Kidney glomerular epithelial cell (primary cell): ENCODE measurements around the gene ZCRB1.
A peak's percentile ranks its signal among the peaks of the same experiment; 100 is the strongest.

Experiments
- DNase-seq: peaks from one replicate; lab custom pipeline; 2025; lab: John Stamatoyannopoulos, UW

ZCRB1 gene

DNA sequence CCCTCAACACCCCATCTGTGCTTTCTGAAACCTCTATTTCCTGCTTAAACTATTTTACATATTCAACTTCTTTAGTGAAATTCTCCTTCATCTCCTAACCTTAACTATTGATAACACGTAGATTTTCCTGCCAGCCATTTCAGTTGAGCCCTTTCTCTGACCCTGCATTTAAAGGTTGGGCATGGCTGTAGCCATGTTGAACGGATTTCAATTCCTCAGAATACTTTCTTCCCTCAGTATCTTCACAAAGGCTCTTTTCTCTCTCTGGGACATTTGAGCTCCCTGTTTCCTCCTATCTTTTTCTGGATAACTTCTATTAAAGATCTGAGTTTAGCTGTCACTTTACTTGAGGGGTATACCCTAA, 1.3 kb upstream of the ZCRB1 start:
- no peak for DNase-seq

DNA sequence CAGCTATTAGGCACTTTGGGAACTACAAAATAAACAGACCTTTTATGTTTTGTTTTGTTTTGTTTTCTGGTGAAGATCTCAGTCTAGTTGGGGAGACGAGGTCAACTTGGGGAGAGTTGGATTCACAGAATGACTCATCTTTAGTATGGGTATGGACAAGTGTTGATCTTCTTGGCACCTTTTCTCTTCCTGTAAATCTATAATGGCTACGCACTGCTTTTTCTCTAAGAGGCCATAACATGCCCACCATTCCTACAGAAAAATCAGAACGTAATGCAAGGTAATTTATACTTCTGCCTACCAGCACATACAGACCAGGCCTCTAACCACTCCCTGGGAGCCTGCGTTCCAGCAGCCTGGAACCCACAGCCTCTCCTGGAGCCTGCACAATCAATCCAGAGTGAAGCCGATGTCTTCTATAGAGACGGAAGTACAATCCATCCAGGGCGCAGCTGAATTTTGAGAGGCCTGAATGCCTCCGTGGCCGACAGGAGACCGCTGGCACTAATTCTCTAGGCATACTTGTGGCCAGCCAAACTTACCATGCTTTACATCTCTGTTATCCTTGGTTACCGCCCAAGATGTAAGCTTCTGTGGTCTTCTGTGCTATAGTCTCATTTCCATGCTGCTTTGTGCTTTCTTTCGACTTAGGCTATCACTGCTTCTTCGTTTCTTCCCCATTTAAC, 790 bp upstream of the ZCRB1 start:
- peak; percentile 24 for DNase-seq

DNA sequence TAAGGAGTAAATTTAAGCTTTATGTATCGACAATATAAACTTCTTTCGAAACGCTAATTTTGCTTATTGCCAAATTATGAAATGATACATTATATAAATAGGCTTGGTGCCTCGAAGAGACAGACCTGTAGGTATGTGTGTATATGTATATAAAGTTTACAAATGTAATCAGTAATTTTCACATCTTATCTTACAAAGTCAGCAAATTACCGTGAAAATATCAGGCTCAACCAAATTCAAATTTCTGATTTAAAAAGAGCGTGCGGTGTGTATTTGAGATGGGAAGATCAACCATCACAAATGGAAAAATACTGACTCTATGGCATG, 605 bp downstream of the ZCRB1 start:
- DNase-seq = no peak

- DNase-seq = no peak
Measured at GRCh38 chr12:42323856-42324255, 2.0 kb downstream of the ZCRB1 start.

- DNase-seq = no peak
Measured at GRCh38 chr12:42322567-42322966, 3.3 kb downstream of the ZCRB1 start.

DNA sequence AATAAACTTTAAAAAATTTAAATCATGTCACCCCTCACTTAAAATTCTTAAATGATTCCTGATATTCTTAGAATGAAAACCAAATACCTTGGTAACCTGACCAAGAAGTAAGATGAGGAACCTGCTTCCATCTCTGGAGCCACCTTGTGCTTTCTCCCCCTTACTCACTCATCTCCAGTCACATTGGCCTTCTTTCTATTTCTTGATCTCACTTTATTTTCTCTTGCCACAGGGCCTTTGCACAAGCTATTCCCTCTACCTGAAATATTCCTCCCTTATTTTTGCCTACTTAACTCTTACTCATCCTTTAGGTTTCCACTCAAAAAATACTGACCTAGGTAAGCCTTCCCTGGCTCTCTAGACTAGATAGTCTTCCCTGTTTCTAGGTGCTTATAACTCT, 5.1 kb downstream of the ZCRB1 start:
- DNase-seq = no peak

DNA sequence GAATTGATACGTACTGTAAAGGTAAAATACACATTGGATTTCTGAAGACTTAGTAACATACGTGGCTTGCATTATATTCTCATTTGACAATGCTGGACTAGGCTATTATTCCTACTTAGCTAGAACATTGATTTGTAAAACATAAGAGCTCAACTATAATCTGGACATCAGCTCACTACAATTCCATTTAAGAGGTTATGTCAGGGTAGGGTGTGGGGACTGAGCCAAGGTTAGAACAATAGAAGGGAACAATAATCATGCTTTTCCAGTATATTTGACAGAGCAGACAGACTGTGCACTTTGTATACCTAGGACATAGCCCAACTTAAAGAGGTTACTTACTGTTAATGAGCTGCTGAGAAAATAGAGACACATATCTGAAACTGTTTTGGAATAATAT, 10.8 kb downstream of the ZCRB1 start:
- no peak for DNase-seq

GRCh38 chr12:42309996-42310395, 15.9 kb downstream of the ZCRB1 start:
- no peak for DNase-seq

GRCh38 chr12:42308390-42308789, 17.5 kb downstream of the ZCRB1 start:
- no peak for DNase-seq

GRCh38 chr12:42306297-42306696, 19.6 kb downstream of the ZCRB1 start:
- DNase-seq = no peak

DNA sequence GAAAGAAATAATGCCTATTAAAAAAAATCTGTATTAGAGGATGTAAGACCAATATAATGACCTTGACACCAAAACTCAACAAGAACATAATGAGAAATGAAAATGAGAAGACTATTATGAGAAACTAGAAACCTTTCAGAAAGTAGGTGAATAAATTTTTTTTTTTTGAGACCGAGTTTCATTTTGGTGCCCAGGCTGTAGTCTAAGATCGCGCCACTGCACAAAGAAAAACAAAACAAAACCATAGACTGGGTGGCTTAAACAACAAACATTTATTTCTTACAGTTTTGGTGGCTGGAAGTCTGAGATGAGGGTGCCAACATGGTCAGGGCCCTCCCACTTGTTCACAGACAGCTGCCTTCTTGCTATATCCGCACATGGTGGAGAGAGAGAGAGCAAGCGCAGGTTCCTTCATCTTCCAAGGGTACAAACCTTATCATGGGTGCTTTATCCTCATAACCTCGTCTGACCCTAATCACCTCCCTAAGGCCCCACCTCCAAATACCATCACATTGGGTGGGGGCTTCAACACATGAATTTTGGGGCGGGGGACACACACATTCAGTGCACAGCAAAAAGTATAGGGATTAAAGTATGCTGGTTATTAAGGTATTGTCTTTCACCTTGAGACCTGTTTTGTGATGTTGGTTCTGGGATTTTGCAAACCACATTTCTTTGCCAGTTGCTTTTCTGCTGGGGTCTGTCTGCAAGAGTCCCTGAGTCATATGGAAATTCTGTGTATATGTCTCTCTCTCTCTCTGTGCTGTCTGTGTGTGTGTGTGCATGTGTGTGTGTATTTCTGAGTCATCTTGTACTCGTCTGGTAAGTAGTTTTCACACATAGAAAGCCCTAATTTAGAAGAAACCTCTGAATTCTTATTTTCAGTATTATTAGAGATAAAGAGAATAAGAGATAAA, 26.2 kb downstream of the ZCRB1 start:
- peak; percentile 7 for DNase-seq

GRCh38 chr12:42298887-42299286, 27.0 kb downstream of the ZCRB1 start:
- DNase-seq = no peak

- DNase-seq = peak; percentile 1
Measured at GRCh38 chr12:42296503-42297109, 29.3 kb downstream of the ZCRB1 start.

DNA sequence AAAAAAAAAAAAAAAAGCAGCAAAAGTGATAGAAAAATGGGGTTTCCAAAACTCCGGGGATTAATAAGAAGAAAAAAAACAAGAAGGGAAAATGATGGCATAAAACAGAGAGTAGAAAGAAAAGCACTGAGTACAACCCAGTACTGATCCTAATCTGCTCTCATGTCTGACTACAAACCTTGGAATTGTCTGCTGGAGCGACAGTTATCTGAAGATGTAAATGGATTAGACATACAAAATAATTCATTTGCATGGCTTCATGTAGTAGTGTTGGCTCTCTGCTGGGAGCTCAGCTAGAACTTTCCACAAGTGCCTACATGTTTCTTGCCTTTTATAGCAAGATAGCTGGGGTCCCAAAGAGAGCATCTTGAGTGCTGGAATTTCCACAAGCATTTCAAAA, 34.2 kb downstream of the ZCRB1 start:
- DNase-seq = no peak

DNA sequence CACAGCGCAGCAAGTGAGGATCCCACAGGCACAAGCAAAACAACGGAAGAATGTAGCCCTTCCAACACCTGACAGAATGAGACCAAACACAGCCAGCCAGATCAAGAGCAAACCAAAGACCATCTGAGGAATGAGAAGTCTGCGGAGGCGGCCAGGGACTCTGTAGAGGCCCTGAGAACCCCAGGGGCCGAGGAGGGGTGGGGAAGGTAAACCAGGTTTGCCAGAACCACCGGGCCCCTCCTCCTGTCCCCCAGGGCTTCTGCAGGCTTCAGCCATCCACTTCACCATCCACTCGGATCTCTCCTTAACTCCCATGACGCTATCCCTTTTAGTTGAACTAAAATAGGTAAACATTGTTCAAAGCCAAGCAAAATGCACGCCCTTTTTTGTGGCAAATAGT, 37.4 kb downstream of the ZCRB1 start:
- no peak for DNase-seq

GRCh38 chr12:42286741-42287140, 39.2 kb downstream of the ZCRB1 start:
- DNase-seq = no peak

DNA sequence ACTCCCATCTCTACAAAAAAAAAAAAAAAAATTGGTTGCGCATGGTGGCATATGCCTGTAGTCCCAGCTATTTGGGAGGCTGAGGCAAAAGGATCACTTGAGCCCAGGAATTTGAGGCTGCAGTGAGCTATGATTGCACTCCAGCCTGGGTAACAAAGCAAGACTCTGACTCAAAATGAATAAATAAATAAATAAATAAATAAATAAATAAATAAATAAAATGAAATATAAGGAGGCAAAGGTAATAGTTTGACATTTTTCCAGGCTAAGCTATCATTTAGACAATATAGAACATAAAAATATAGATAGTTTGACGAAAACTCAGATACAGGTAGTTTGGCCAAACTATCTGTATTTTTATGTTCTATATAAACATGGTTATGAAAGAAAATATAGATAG, 40.5 kb downstream of the ZCRB1 start:
- DNase-seq = no peak

DNA sequence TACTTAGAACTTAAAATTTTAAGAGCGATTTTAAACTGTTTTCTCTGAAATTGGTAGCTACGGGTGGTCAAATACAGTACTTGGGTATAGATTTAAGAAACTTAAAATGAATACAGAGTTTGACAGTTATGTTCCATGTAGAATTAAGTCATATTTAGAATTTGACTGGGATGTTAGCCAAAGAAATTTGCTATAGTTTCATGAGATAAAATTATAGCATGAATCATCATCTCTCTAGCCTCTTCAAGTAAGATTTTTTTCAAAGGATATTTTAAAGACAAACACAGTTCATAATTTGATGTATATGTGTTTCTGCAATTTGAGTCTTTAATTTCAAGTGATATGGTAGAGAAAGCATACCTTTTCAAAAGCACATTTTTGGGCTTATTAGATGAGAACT, 41.0 kb downstream of the ZCRB1 start:
- DNase-seq = no peak

GRCh38 chr12:42284157-42284556, 41.7 kb downstream of the ZCRB1 start:
- DNase-seq = no peak

GRCh38 chr12:42283739-42284138, 42.2 kb downstream of the ZCRB1 start:
- no peak for DNase-seq

DNA sequence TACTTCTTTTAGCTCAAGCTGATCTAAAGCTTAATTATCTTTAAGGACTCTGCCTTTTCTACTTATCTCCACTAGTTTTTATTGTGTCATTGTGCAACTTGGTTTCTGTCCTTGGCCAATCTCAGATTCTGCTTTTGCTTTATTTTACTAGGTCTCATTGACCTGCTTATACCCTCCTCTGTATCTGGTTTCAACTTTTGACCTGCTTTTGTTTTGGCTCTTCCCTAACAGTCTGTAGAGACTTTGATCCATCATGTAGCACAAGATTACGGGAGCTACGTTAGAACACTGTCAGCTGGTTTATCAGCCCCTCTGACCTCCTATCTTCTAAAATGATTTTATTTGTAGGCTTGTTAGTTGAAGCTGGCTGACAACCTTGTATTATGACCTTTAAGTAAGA, 43.6 kb downstream of the ZCRB1 start:
- no peak for DNase-seq

- no peak for DNase-seq
Measured at GRCh38 chr12:42281844-42282243, 44.0 kb downstream of the ZCRB1 start.

DNA sequence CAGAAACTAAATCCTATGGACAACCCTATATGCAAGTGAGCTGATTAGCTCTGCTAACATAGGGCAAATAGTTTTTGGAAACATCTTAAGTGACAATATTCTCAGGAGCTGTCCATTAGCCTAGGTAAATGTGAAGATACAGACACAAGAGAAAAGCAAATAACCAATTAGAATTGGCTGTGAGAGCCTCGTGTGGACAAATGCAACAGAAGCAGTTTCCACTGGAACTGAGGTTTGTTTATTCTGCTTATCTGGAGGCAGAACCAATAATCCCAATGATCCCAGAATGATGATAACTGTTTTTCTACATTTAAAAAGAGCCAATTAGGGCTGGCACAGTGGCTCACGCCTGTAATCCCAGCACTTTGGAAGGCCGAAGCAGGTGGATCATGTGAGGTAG, 44.6 kb downstream of the ZCRB1 start:
- no peak for DNase-seq
